Caco-2 (cell line): Measurements from ENCODE around the gene ANXA5. TPM values are rescaled to one million over a fixed set of nuclear protein-coding genes. Genes with fewer than 3 reads are reported as not detected.

Source experiments
- BruUV-seq: library from RNA; stranded (reverse); fragments of 400-500 nt; replicated peaks from 2 replicates; lab custom pipeline; 2021; lab: Mats Ljungman, UMichigan
- CTCF ChIA-PET: fragments of 300-600 bp; sonication (Branson Sonifier 250); formaldehyde crosslinking; loops from one replicate; lab custom pipeline; 2022; ENCODE audit warnings: antibody characterized with exemption; lab: Charles Lee
- POLR2A ChIA-PET: fragments of 300-600 bp; sonication (Branson Sonifier 250); formaldehyde crosslinking; loops from one replicate; lab custom pipeline; 2022; ENCODE audit warnings: antibody characterized with exemption; lab: Charles Lee
- DNase-seq, 2 experiments: peaks; one replicate each; pipeline versions ENCODE4 v3.0.0 to v3.0.0-alpha.2; 2020 to 2022
- H3K27me3 ChIP-seq: replicated peaks from 2 replicates; pipeline ENCODE4 v1.6.0; 2011; ENCODE audit warnings: low read length; ENCODE audit not compliant: control insufficient read depth, insufficient read depth
- H3K36me3 ChIP-seq: 2 replicates; pipeline ENCODE4 v1.5.1; 2011; ENCODE audit warnings: low read length; ENCODE audit not compliant: control insufficient read depth, insufficient read depth
- H3K4me1 ChIP-seq: fragments of 250-450 bp; sonication (Bioruptor Pico); 2 replicates; pipeline ENCODE4 v1.5.1; 2020; ENCODE audit warnings: mild to moderate bottlenecking
- H3K4me3 ChIP-seq: 2 replicates; pipeline ENCODE4 v1.5.1; 2011; ENCODE audit warnings: low read depth, mild to moderate bottlenecking, control low read depth, low read length
- H3K9me3 ChIP-seq: fragments of 250-450 bp; sonication (Bioruptor Pico); 2 replicates; pipeline ENCODE4 v1.5.1; 2020; ENCODE audit warnings: mild to moderate bottlenecking, moderate library complexity
- H3K27ac Mint-ChIP-seq: one replicate; pipeline ENCODE4 v1.8.0; 2022; ENCODE audit warnings: mixed read lengths; ENCODE audit not compliant: unreplicated experiment
- H3K27me3 Mint-ChIP-seq: one replicate; pipeline ENCODE4 v1.8.0; 2022; ENCODE audit warnings: mixed read lengths; ENCODE audit not compliant: insufficient read depth, unreplicated experiment
- H3K36me3 Mint-ChIP-seq: one replicate; pipeline ENCODE4 v1.8.0; 2022; ENCODE audit warnings: mild to moderate bottlenecking, mixed read lengths; ENCODE audit not compliant: insufficient read depth, unreplicated experiment
- H3K4me1 Mint-ChIP-seq: one replicate; pipeline ENCODE4 v1.8.0; 2022; ENCODE audit warnings: low read depth, mixed read lengths; ENCODE audit not compliant: unreplicated experiment
- H3K4me3 Mint-ChIP-seq: one replicate; pipeline ENCODE4 v1.8.0; 2022; ENCODE audit warnings: mild to moderate bottlenecking, moderate library complexity, mixed read lengths; ENCODE audit not compliant: unreplicated experiment
- H3K9me3 Mint-ChIP-seq: one replicate; pipeline ENCODE4 v1.8.0; 2022; ENCODE audit warnings: mixed read lengths; ENCODE audit not compliant: unreplicated experiment
- CTCF ChIP-seq, 2 experiments: fragments of 200-600 bp in 1 of 2; IDR thresholded peaks; 1 replicate in 1 of 2; 2 replicates in 1 of 2; pipeline versions ENCODE4 v1.5.1 to v1.8.0; 2011 to 2022; ENCODE audit warnings: antibody characterized with exemption in 1 of 2, control low read depth in 1 of 2, inconsistent platforms in 1 of 2, low read depth in 1 of 2, low read length in 1 of 2, mild to moderate bottlenecking in 1 of 2, moderate library complexity in 1 of 2; ENCODE audit not compliant: insufficient read depth in 1 of 2, severe bottlenecking in 1 of 2, unreplicated experiment in 1 of 2
- intact Hi-C: fragments of 100-400 bp; cut with micrococcal nuclease; formaldehyde crosslinking; loops from one replicate; pipeline ENCODE4 v1.10.0; 2022; ENCODE audit not compliant: unreplicated experiment
- total RNA-seq: library from RNA; stranded (reverse); gene quantifications from 2 replicates; pipeline ENCODE4 v1.2.3, GENCODE V29; 2022

The ANXA5 gene
- total RNA-seq, 1 experiment from 2014 or later: 359 TPM

- Mint-ChIP-seq H3K36me3 (peaks cover 73% of the 10 kb centered on the region), H3K27me3 (no peaks in the 10 kb centered on the region), H3K4me3 (no peak overlapping the region), H3K4me1 (peaks cover 18% of the 10 kb centered on the region), H3K27ac (no peak overlapping the region), H3K9me3 (no peaks in the 10 kb centered on the region)
- ChIA-PET CTCF (no interaction called here), POLR2A (no interaction called here)
- DNase-seq: no peak
- Histone ChIP-seq H3K4me3 (no peak overlapping the region), H3K27me3 (no peaks in the 10 kb centered on the region), H3K36me3 (no peaks in the 10 kb centered on the region; the same call in none of the 2 replicates), H3K9me3 (no peaks in the 10 kb centered on the region), H3K4me1 (peaks cover 46% of the 10 kb centered on the region)
- no peak for TF ChIP-seq CTCF (IDR thresholded peaks at IDR 0.05; ENCODE audit: insufficient read depth in 1 of 2, low read depth in 1 of 2, low read length in 1 of 2, severe bottlenecking in 1 of 2, unreplicated experiment in 1 of 2)
- no TSS peak for BruUV-seq
- intact Hi-C loops: no loop called here
Measured at GRCh38 chr4:121674191-121674590, 22.6 kb downstream of the ANXA5 start.

- TF ChIP-seq CTCF (IDR thresholded peaks at IDR 0.05; ENCODE audit: insufficient read depth in 1 of 2, low read depth in 1 of 2, low read length in 1 of 2, severe bottlenecking in 1 of 2, unreplicated experiment in 1 of 2): no peak
- H3K36me3 ChIP-seq: no peaks in the 10 kb centered on the region; the same call in 1 of the 2 replicates
- no peak overlapping the region for H3K27ac Mint-ChIP-seq
- no peak overlapping the region for H3K4me3 ChIP-seq
- H3K9me3 ChIP-seq: no peaks in the 10 kb centered on the region
- no peaks in the 10 kb centered on the region for H3K9me3 Mint-ChIP-seq
- no TSS peak for BruUV-seq
- no peak overlapping the region for H3K4me3 Mint-ChIP-seq
- DNase-seq: no peak
- no peaks in the 10 kb centered on the region for H3K27me3 Mint-ChIP-seq
- intact Hi-C loops: no loop called here
- H3K36me3 Mint-ChIP-seq: peaks cover 68% of the 10 kb centered on the region
- ChIA-PET POLR2A (no interaction called here), CTCF (no interaction called here)
- H3K4me1 Mint-ChIP-seq: peaks cover 6% of the 10 kb centered on the region
- no peaks in the 10 kb centered on the region for H3K27me3 ChIP-seq
- 0 out of 2 replicates have a peak, but pooled peaks cover 3% of the 10 kb centered on the region for H3K4me1 ChIP-seq
Measured at GRCh38 chr4:121669163-121669550, 27.6 kb downstream of the ANXA5 start.

GRCh38 chr4:121668368-121669162 lies 28.2 kb downstream of the ANXA5 start:
- ChIA-PET CTCF (no interaction called here), POLR2A (no interaction called here)
- Mint-ChIP-seq H3K27me3 (no peaks in the 10 kb centered on the region), H3K9me3 (no peaks in the 10 kb centered on the region), H3K27ac (no peak overlapping the region), H3K4me1 (peaks cover 6% of the 10 kb centered on the region), H3K36me3 (peaks cover 62% of the 10 kb centered on the region), H3K4me3 (no peak overlapping the region)
- no peak overlapping the region for H3K4me3 ChIP-seq
- H3K27me3 ChIP-seq: no peaks in the 10 kb centered on the region
- intact Hi-C loops: no loop called here
- no peaks in the 10 kb centered on the region; the same call in 1 of the 2 replicates for H3K36me3 ChIP-seq
- H3K9me3 ChIP-seq: no peaks in the 10 kb centered on the region
- TF ChIP-seq CTCF (IDR thresholded peaks at IDR 0.05; ENCODE audit: insufficient read depth in 1 of 2, low read depth in 1 of 2, low read length in 1 of 2, severe bottlenecking in 1 of 2, unreplicated experiment in 1 of 2): no peak
- DNase-seq: no peak
- H3K4me1 ChIP-seq: 0 out of 2 replicates have a peak, but pooled peaks cover 3% of the 10 kb centered on the region
- no TSS peak for BruUV-seq
